ENCODE results near the gene CDK5RAP1.
"Not testable (repeated sequence)": the region's sequence is repeated elsewhere in the genome, so short reads cannot be mapped to it uniquely, and the experiment has no call there.

CDK5RAP1 gene

GRCh38 chr20:33418033-33418432 is 16.7 kb upstream of the CDK5RAP1 start:
- no peak for DNase-seq

- DNase-seq = no peak
Measured at GRCh38 chr20:33415948-33416347, 14.6 kb upstream of the CDK5RAP1 start.

GRCh38 chr20:33412484-33412838 is 11.1 kb upstream of the CDK5RAP1 start:
- DNase-seq = no peak

- no peak for DNase-seq
Measured at GRCh38 chr20:33411711-33412483, 10.6 kb upstream of the CDK5RAP1 start.

- DNase-seq = no peak
Measured at GRCh38 chr20:33411242-33411641, 9.9 kb upstream of the CDK5RAP1 start.

GRCh38 chr20:33410081-33410742 is 8.9 kb upstream of the CDK5RAP1 start:
- DNase-seq = no peak

GRCh38 chr20:33408716-33409654 is 7.7 kb upstream of the CDK5RAP1 start:
- no peak for DNase-seq

- no peak for DNase-seq
Measured at GRCh38 chr20:33408313-33408712, 7.0 kb upstream of the CDK5RAP1 start.

- DNase-seq = no peak
Measured at GRCh38 chr20:33407796-33408195, 6.5 kb upstream of the CDK5RAP1 start.

- DNase-seq = no peak
Measured at GRCh38 chr20:33407251-33407650, 5.9 kb upstream of the CDK5RAP1 start.

GRCh38 chr20:33404281-33404680 is 3.0 kb upstream of the CDK5RAP1 start:
- no peak for DNase-seq

- DNase-seq = no peak
Measured at GRCh38 chr20:33401921-33402369, 626 bp upstream of the CDK5RAP1 start.

- DNase-seq = no peak
Measured at GRCh38 chr20:33400812-33401183, 521 bp downstream of the CDK5RAP1 start.

GRCh38 chr20:33399924-33400323 is 1.4 kb downstream of the CDK5RAP1 start:
- DNase-seq = no peak

GRCh38 chr20:33394718-33395117 is 6.6 kb downstream of the CDK5RAP1 start:
- no peak for DNase-seq

GRCh38 chr20:33393609-33394008 is 7.7 kb downstream of the CDK5RAP1 start:
- no peak for DNase-seq

- DNase-seq = no peak
Measured at GRCh38 chr20:33391722-33392415, 9.4 kb downstream of the CDK5RAP1 start.

GRCh38 chr20:33389326-33389725 is 12.0 kb downstream of the CDK5RAP1 start:
- DNase-seq = not testable (repeated sequence)

- no peak for DNase-seq
Measured at GRCh38 chr20:33388268-33388667, 13.1 kb downstream of the CDK5RAP1 start.

- DNase-seq = no peak
Measured at GRCh38 chr20:33387177-33387576, 14.1 kb downstream of the CDK5RAP1 start.

GRCh38 chr20:33386673-33387072 is 14.6 kb downstream of the CDK5RAP1 start:
- no peak for DNase-seq

GRCh38 chr20:33377366-33377765 is 24.0 kb downstream of the CDK5RAP1 start:
- DNase-seq = no peak
